LHCN-M2 (cell line): Measurements from ENCODE around the gene CLP1. TPM values are rescaled to one million over a fixed set of nuclear protein-coding genes. Genes with fewer than 3 reads are reported as not detected.
"Not testable (repeated sequence)": the region's sequence is repeated elsewhere in the genome, so short reads cannot be mapped to it uniquely, and the experiment has no call there.

ENCODE experiments used
- DNase-seq: peaks from one replicate; pipeline ENCODE4 v3.0.0-alpha.2; 2012; ENCODE audit warnings: low read depth
- total RNA-seq: library from RNA; depleted of rRNA; stranded (reverse); fragments of >200 nt; gene quantifications from 2 replicates; pipeline ENCODE4 v1.2.3, GENCODE V29; 2014

The CLP1 gene
- total RNA-seq, 1 experiment from 2014 or later: 25.3 TPM

DNA sequence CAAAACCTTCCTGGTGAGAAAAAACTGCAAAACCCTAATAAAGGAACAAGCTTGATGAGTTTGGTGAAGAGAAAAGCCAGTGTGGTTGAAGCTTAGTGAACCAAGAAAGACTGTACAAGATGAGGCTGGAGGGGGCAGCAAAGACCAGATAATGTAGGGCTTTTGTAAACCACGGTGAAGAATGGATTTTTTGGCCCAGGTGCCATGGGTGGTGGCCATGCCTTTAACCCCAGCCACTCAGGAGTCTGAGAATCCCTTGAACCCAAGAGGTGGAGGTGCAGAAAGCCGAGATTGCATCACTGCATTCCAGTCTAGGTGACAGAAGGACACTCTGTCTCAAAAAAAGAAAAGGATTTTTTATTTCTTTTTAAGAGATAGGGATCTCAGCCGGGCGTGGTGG is 5.3 kb downstream of the CLP1 start:
- DNase-seq: no peak

DNA sequence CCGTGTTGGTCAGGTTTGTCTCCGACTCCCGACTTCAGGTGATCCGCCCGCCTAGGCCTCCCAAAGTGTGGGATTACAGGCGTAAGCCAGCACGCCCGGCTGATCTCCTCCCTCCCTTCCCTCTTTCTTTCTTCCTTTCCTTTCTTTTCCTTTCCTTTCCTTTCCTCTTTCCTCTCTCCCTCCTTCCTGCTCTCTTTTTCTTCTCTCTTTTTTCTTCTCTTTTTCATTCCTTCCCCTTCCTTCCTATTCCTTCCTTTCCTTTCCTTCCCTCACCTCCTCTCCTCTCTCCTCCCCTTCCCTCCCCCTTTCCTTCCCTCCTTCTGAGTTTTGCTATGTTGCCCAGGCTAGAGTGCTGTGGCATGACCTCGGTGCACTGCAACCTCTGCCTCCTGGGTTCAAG is 6.4 kb downstream of the CLP1 start:
- no peak for DNase-seq

GRCh38 chr11:57667117-57667735 is 9.7 kb downstream of the CLP1 start:
- DNase-seq: peak; percentile 98

GRCh38 chr11:57667736-57668433 is 10.3 kb downstream of the CLP1 start, which contains the start of gene ZDHHC5:
Gene ZDHHC5 (plus strand): TSS chr11:57668114. CDS start chr11:57673091, 4,977 bp downstream.
- DNase-seq: peak; percentile 99

GRCh38 chr11:57668434-57668782 is 10.8 kb downstream of the CLP1 start:
- DNase-seq: no peak

DNA sequence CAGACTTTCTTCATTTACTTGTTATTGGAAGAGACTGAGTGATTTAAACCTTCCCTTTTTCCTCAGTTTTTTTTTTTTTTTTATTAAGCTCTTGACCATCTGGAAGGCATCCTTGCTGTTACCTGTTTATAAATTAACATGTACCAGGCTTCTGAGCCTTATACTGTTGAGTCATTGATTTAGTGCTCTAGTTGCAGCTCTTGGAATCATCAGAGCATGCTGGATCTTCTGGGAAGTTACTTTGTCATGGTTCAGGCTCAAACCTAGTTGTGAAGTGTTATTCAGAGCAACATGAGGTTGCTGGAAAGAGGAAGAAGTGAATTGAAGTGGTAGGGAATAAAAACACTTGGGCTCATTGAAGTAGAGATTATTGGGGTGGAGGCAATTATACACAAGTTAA is 16.7 kb downstream of the CLP1 start:
- DNase-seq: no peak

DNA sequence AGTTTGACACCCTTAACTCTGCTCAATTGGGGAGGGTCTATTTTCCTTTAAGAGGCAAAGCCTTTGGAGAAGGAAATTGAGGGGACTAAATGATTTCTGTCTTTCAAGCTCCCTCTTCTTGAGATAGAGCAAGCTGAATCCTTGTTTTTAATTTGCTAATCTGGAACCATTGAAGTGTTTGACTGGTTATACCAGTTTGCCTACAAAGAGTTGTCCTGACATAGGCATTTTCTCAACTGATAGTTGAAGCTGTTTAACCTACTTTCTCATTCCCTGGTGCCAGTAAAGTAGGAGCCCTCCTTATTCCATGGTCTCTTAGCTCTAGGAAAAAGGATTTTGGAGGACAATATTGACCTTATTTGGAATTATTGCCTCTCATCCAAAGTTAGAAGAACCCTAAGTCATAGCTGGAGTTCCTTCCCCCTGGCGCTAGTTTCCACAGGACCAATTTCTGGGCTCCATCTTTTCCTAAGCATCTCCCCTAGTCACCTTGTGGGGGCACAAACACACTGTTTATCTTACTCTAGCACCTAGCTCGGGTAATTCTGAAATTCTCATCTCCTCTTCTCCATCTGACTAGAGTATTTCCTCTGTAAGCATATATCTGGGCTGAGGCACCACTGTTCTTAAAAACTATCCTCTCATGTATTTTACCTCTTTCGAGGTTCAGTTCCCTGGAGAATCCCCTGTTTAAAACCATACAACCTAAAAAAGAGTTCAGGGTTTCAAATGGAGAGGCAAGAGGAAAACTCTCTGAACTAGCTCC is 17.8 kb downstream of the CLP1 start:
- DNase-seq: no peak

DNA sequence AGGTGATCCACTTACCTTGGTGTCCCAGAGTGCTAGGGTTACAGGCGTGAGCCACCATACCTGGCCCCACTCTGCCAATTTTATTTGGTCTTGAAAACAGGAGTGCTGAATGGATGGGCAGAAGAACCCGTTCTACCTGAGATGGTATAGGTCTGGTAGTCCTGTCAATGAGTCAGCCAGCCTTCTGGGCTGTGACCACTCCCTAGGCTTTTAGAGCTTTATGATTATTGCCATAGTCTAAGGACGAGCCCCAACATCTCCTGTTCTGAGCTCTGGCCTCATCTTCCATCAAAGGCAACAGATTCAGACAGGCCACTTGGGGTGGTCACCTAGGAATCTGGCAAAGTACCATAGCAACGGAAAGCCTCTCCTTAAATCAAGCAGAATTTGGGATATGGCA is 21.8 kb downstream of the CLP1 start:
- DNase-seq: no peak

DNA sequence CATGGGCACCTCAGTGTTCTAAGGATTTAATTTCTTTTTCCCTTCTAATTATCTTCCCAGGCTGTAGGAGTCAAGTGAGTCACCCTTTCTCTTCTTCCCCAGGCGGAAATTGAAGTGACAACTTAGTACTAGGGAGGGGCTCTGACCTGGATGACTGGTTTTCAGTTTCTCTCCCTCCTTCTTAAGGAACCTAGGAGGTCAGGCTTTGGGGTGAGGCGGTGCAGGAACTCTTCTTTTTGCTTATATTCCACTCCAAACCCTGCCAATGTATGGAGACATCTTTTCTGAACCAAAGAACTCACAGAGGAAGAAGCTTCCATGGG is 23.0 kb downstream of the CLP1 start:
- peak; percentile 32 for DNase-seq

GRCh38 chr11:57681168-57681567 is 23.6 kb downstream of the CLP1 start:
- DNase-seq: no peak

DNA sequence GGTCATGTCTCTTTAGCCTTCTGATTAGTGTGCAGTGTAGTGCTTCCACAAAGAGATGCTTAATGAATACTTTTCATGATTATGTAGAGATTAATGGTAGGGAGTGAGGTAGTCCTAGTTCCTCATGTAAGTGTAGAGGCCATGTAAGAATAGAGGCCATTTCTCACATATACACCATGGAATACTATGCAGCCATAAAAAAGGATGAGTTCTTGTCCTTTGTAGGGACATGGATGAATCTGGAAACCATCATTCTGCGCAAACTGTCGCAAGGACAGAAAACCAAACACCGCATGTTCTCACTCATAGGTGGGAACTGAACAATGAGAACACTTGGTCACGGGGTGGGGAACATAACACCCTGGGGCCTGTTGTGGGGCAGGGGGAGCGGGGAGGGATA is 32.9 kb downstream of the CLP1 start:
- DNase-seq: not testable (repeated sequence)

- no peak for DNase-seq
Measured at GRCh38 chr11:57698843-57699365, 41.3 kb downstream of the CLP1 start.

- DNase-seq: no peak
Measured at GRCh38 chr11:57699813-57700212, 42.3 kb downstream of the CLP1 start.

DNA sequence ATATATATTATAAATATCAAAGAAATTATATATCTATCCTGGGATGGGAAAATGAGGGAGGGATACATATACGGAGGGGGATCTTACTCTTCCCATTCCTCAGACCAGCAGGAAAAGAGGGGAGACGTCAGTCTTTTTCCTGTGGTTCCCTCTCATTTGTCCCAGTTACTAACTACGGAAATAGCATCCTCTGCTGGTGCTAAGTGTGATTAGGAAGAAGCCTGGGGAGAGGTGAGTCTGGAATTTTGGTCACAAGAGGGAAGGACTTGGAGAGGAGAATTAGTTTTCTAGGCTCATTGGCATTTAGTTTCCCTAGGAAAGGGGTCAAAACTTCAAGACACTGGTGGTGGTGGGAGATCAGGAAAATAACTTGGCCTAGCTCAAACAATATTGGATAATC is 42.9 kb downstream of the CLP1 start:
- DNase-seq: no peak

DNA sequence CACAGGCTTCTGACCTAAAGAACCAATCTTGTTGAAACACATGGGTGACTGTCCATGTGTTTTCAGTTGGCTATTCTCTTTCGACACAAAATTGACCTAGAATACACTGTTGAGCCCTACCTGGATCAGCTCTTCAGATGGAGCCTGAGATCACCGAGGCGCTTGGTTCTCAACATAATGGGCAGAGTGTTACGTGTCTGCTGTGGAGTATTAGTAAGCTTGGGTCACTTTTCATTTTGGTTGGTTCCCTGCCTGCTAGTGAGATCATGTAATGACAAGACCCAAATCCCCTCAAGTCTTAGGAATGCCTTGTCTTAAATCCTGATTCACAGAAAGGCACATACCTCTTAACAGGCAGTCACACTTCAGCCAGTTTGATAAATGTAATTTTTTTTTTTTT is 45.8 kb downstream of the CLP1 start:
- DNase-seq: no peak

- no peak for DNase-seq
Measured at GRCh38 chr11:57704932-57705331, 47.4 kb downstream of the CLP1 start.

- not testable (repeated sequence) for DNase-seq
Measured at GRCh38 chr11:57705432-57705831, 47.9 kb downstream of the CLP1 start.

GRCh38 chr11:57709802-57710367 is 52.3 kb downstream of the CLP1 start:
- DNase-seq: no peak
